ENCODE measurements around the gene MSI1. TPM values are rescaled to one million over a fixed set of nuclear protein-coding genes. Genes with fewer than 3 reads are reported as not detected.

Gene MSI1
- total RNA-seq, 1 experiment from 2014 or later: 26.0 TPM

DNA sequence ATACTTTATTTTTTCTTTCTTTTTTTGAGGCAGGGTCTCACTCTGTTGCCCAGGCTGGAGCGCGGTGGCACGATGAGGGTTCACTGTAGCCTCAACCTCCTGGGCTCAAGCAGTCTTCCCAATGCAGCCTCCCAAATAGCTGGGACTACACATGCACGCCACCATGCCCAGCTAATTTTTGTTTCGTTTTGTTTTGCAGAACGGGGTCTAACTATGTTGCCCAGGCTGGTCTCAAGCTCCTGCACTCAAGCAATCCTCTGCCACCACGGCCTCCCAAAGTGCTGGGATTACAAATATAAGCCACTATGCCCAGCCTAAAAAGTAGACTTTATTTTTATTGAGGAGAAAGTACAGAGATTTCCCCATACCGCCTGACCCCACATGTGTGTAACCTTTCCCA, 4.7 kb upstream of the MSI1 start:
- H3K4me3 ChIP-seq (replicated peaks in 1 of 2; ENCODE audit: low read depth in 1 of 2, low read length in 2 of 2): no peak overlapping the region
- peaks cover 5 to 19% of the 10 kb centered on the region in 2 experiments; a peak in 3 of 4 replicates for H3K4me1 ChIP-seq (ENCODE audit: control insufficient read depth in 1 of 2, insufficient read depth in 2 of 2, low read length in 2 of 2)
- H2AFZ ChIP-seq (ENCODE audit: low read depth, low read length, poor library complexity, severe bottlenecking): no peak overlapping the region
- no peak for ATAC-seq
- POLR2A ChIA-PET: no interaction called here
- H3K27me3 ChIP-seq (ENCODE audit: insufficient read depth, low read length): peaks cover 18% of the 10 kb centered on the region; the same call in 1 of the 2 replicates
- intact Hi-C loops (cut with micrococcal nuclease): no loop called here
- no peak overlapping the region for H3K9ac ChIP-seq (ENCODE audit: low read length)
- no peaks in the 10 kb centered on the region for H3K9me2 ChIP-seq (ENCODE audit: insufficient read depth)
- no peak overlapping the region for H3K4me2 ChIP-seq (ENCODE audit: low read length)
- TF ChIP-seq EZH2 (IDR thresholded peaks at IDR 0.05) (no peak), SIN3A (IDR thresholded peaks at IDR 0.05; ENCODE audit: low read depth) (no peak), YY1 (IDR thresholded peaks at IDR 0.05; ENCODE audit: extremely low read depth, insufficient replicate concordance, low read depth, low read length) (no peak), SRF (IDR thresholded peaks at IDR 0.05; ENCODE audit: low read depth) (no peak), JUND (IDR thresholded peaks at IDR 0.05) (no peak), RAD21 (IDR thresholded peaks at IDR 0.05; ENCODE audit: low read depth) (no peak)
- TF ChIP-seq, protein P1, sequence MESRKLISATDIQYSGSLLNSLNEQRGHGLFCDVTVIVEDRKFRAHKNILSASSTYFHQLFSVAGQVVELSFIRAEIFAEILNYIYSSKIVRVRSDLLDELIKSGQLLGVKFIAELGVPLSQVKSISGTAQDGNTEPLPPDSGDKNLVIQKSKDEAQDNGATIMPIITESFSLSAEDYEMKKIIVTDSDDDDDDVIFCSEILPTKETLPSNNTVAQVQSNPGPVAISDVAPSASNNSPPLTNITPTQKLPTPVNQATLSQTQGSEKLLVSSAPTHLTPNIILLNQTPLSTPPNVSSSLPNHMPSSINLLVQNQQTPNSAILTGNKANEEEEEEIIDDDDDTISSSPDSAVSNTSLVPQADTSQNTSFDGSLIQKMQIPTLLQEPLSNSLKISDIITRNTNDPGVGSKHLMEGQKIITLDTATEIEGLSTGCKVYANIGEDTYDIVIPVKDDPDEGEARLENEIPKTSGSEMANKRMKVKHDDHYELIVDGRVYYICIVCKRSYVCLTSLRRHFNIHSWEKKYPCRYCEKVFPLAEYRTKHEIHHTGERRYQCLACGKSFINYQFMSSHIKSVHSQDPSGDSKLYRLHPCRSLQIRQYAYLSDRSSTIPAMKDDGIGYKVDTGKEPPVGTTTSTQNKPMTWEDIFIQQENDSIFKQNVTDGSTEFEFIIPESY (IDR thresholded peaks at IDR 0.05; ENCODE audit: extremely low read depth, insufficient replicate concordance, low read length): no peak
- TF ChIP-seq, protein P2, sequence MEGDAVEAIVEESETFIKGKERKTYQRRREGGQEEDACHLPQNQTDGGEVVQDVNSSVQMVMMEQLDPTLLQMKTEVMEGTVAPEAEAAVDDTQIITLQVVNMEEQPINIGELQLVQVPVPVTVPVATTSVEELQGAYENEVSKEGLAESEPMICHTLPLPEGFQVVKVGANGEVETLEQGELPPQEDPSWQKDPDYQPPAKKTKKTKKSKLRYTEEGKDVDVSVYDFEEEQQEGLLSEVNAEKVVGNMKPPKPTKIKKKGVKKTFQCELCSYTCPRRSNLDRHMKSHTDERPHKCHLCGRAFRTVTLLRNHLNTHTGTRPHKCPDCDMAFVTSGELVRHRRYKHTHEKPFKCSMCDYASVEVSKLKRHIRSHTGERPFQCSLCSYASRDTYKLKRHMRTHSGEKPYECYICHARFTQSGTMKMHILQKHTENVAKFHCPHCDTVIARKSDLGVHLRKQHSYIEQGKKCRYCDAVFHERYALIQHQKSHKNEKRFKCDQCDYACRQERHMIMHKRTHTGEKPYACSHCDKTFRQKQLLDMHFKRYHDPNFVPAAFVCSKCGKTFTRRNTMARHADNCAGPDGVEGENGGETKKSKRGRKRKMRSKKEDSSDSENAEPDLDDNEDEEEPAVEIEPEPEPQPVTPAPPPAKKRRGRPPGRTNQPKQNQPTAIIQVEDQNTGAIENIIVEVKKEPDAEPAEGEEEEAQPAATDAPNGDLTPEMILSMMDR (IDR thresholded peaks at IDR 0.05 in 2 of 3, conservative IDR thresholded peaks at IDR 0.05 in 1 of 3; ENCODE audit: borderline replicate concordance in 1 of 3, insufficient read depth in 1 of 3, low read depth in 2 of 3, low read length in 2 of 3): no peak
- RAD21 ChIA-PET (ENCODE audit: low non-redundant PET in 1 of 2, low total read pairs in 2 of 2, uncharacterized antibody in 2 of 2, unreplicated experiment in 2 of 2): no interaction called here
- no peaks in the 10 kb centered on the region for H4K20me1 ChIP-seq (ENCODE audit: insufficient read depth)
- H3K79me2 ChIP-seq (ENCODE audit: insufficient read depth, low read length): no peaks in the 10 kb centered on the region
- no TSS peak for BruUV-seq (replicated peaks)
- no peak for DNase-seq (ENCODE audit: low read depth, low spot score)
- CTCF ChIA-PET: no interaction called here
- no peaks in the 10 kb centered on the region for H3K9me3 ChIP-seq (ENCODE audit: control insufficient read depth in 1 of 2, insufficient read depth in 1 of 2, low read depth in 1 of 2, low read length in 2 of 2)
- no peak overlapping the region for H3K27ac ChIP-seq (ENCODE audit: low read depth, low read length)
- H3K36me3 ChIP-seq (ENCODE audit: control insufficient read depth in 1 of 2, insufficient read depth in 2 of 2, low read length in 2 of 2): no peaks in the 10 kb centered on the region
